ENCODE results near the gene TRMT11. TPM values are rescaled to one million over a fixed set of nuclear protein-coding genes. Genes with fewer than 3 reads are reported as not detected.

The TRMT11 gene
- total and polyA plus RNA-seq, 2 of the 13 experiments (the other 11 are each of a cell fraction or from before 2014, with no cell fraction given): 42.2 to 81.9 TPM

GRCh38 chr6:125951323-125951722 lies 35.0 kb upstream of the TRMT11 start (continued):
- TF ChIP-seq ZNF614 (CRISPR knock-in tag; IDR thresholded peaks at IDR 0.05; ENCODE audit: borderline replicate concordance) (0 out of 2 replicates have a peak, but pooled peaks have one; percentile 33), TFAP4 (IDR thresholded peaks at IDR 0.05; ENCODE audit: borderline replicate concordance, low read depth) (peak; percentile 35; the same call in 1 of the 2 replicates)

GRCh38 chr6:125952764-125953501 lies 33.4 kb upstream of the TRMT11 start:
- in situ Hi-C loops (cut with HindIII; ENCODE audit: extremely low pct_ligation_motif_present, low pct_unique_long_range_greater_than_20kb) (loop anchor here (5.0 to 10.0 kb wide), 4 partner anchors 46 to 648 kb away; partner anchors contain the start of genes HDDC2 and NCOA7), intact Hi-C loops (cut with micrococcal nuclease; ENCODE audit: unreplicated experiment) (loop anchor here (1.0 kb wide), 6 partner anchors 47 to 639 kb away; no protein-coding TSS in a partner anchor)
- H3K27ac ChIP-seq (ENCODE audit: extremely low read length, insufficient read depth, low read length): no peak overlapping the region
- TF ChIP-seq JUND (CRISPR knock-in tag; IDR thresholded peaks at IDR 0.05) (no peak), BRCA1 (CRISPR knock-in tag; IDR thresholded peaks at IDR 0.05) (no peak), KLF6 (CRISPR knock-in tag; IDR thresholded peaks at IDR 0.05) (no peak), KLF16 (CRISPR knock-in tag; IDR thresholded peaks at IDR 0.05) (no peak), ZNF143 (CRISPR knock-in tag; IDR thresholded peaks at IDR 0.05) (0 out of 2 replicates have a peak, but pooled peaks have one; percentile 21), SMARCE1 (IDR thresholded peaks at IDR 0.05; ENCODE audit: borderline replicate concordance) (no peak), TFDP1 (CRISPR knock-in tag; IDR thresholded peaks at IDR 0.05; ENCODE audit: borderline replicate concordance) (no peak), ATF7-NPFF (CRISPR knock-in tag; IDR thresholded peaks at IDR 0.05; ENCODE audit: low read depth) (no peak), MATR3 (CRISPR knock-in tag; IDR thresholded peaks at IDR 0.05) (no peak), HOXD1 (CRISPR knock-in tag; IDR thresholded peaks at IDR 0.05) (no peak), CTCF (CRISPR knock-in tag; IDR thresholded peaks at IDR 0.05) (peak; percentile 83), KDM5B (CRISPR knock-in tag; IDR thresholded peaks at IDR 0.05; ENCODE audit: borderline replicate concordance) (peak; percentile 38; the same call in 1 of the 2 replicates), ATF7 (IDR thresholded peaks at IDR 0.05) (no peak), ATF7 (CRISPR knock-in tag; IDR thresholded peaks at IDR 0.05) (no peak), POLR2AphosphoS2 (IDR thresholded peaks at IDR 0.05; ENCODE audit: low read depth, low read length) (no peak), HNRNPK (IDR thresholded peaks at IDR 0.05; ENCODE audit: low read depth, low read length, poor library complexity, severe bottlenecking) (no peak)

More at GRCh38 chr6:125952764-125953501, 33.4 kb upstream of the TRMT11 start:
- Histone ChIP-seq H3K9ac (ENCODE audit: insufficient read depth, low read depth, low read length) (no peak overlapping the region), H3K9me3 (ENCODE audit: low read length) (no peaks in the 10 kb centered on the region), H3K36me3 (replicated peaks in 1 of 2; ENCODE audit: control insufficient read depth in 1 of 2, insufficient read depth in 2 of 2, low read length in 2 of 2) (no peaks in the 10 kb centered on the region), H4K20me1 (ENCODE audit: insufficient read depth, low read length) (no peaks in the 10 kb centered on the region), H3K4me2 (ENCODE audit: low read depth, low read length) (peak overlapping the region; percentile 26), H2AFZ (ENCODE audit: low read length) (no peak overlapping the region), H3K27me3 (ENCODE audit: control insufficient read depth in 1 of 2, insufficient read depth in 2 of 2, low read length in 2 of 2) (no peaks in the 10 kb centered on the region; a peak in 1 of 5 replicates), H3K4me1 (ENCODE audit: insufficient read depth, low read length) (peaks cover 59% of the 10 kb centered on the region), H3K79me2 (ENCODE audit: insufficient read depth, low read length) (peaks cover 8% of the 10 kb centered on the region), H3K4me3 (replicated peaks in 1 of 3; ENCODE audit: insufficient read depth in 1 of 3, low read depth in 2 of 3, low read length in 3 of 3) (no peak overlapping the region)
- ATAC-seq: peak; percentile 57
- ChIA-PET CTCF (ENCODE audit: low intra/inter-chr PET ratio, low total read pairs) (interaction anchor here (1.2 to 2.5 kb wide), 5 partner anchors 47 to 94 kb away, joined by 3 to 23 read pairs (median 11); no protein-coding TSS in a partner anchor), POLR2A (interaction anchor here (0.9 to 1.8 kb wide), 6 partner anchors 9 to 162 kb away, joined by 3 to 8 read pairs (median 4); partner anchors contain the start of genes NCOA7 and TRMT11)
- peak; percentile 65 for DNase-seq (ENCODE audit: low spot score)
- WGBS (ENCODE audit: low lambda C conversion rate): 93% methylated on average over 6 of the region's 7 CpGs
- FAIRE-seq: no peak
- no TSS peak for BruUV-seq (replicated peaks)

Measured in HepG2 (cell line).